ENCODE data around the gene CREB3L1. TPM values are rescaled to one million over a fixed set of nuclear protein-coding genes. Genes with fewer than 3 reads are reported as not detected.

Gene CREB3L1
- total and polyA plus RNA-seq, 2 donors (not counting 3 experiments of a cell fraction or from before 2014, with no cell fraction given) = 0.23 to 0.84 TPM

- H3K9ac ChIP-seq (replicated peaks; ENCODE audit: extremely low read depth, insufficient read depth, low read length) = no peak overlapping the region
- H3K79me2 ChIP-seq (ENCODE audit: control insufficient read depth, insufficient read depth, low read length) = no peaks in the 10 kb centered on the region
- no peak overlapping the region for H3K27ac ChIP-seq (ENCODE audit: insufficient read depth, low read depth, low read length)
- H3K9me3 ChIP-seq (replicated peaks; ENCODE audit: control insufficient read depth, insufficient read depth, low read length) = no peaks in the 10 kb centered on the region
- dilution Hi-C loops (cut with MboI; ENCODE audit: extremely low pct_ligation_motif_present, low sequenced_read_pairs) (no loop called here), intact Hi-C loops (cut with micrococcal nuclease) (no loop called here)
- ChIA-PET CTCF (interaction anchor here (1.0 to 1.4 kb wide), 3 partner anchors 19 to 116 kb away, joined by 3 to 4 read pairs (median 3); no protein-coding TSS in a partner anchor), POLR2A (no interaction called here)
- H2AFZ ChIP-seq (ENCODE audit: low read depth, low read length) = no peak overlapping the region
- peaks cover 19% of the 10 kb centered on the region for H3K4me1 ChIP-seq (ENCODE audit: control insufficient read depth, extremely low read depth, insufficient read depth, low read length)
- no peak for TF ChIP-seq GATA2 (IDR thresholded peaks at IDR 0.05; ENCODE audit: insufficient read depth, insufficient read length, low read depth, low read length)
- no peak for TF ChIP-seq FOS (IDR thresholded peaks at IDR 0.05; ENCODE audit: borderline replicate concordance, insufficient read depth, low read length)
- TF ChIP-seq MAX (IDR thresholded peaks at IDR 0.05; ENCODE audit: insufficient read depth, insufficient read length) = no peak
- TF ChIP-seq JUN (IDR thresholded peaks at IDR 0.05; ENCODE audit: borderline replicate concordance, insufficient read depth, insufficient read length, low read depth) = no peak
- TF ChIP-seq CTCF (IDR thresholded peaks at IDR 0.05; ENCODE audit: extremely low read depth in 1 of 2, insufficient read depth in 1 of 2, low read depth in 1 of 2, low read length in 2 of 2) = no peak
- TF ChIP-seq MYC (IDR thresholded peaks at IDR 0.05; ENCODE audit: low read depth, low read length) = no peak
- TF ChIP-seq POLR2A (IDR thresholded peaks at IDR 0.05; ENCODE audit: low read depth, low read length) = no peak
- TF ChIP-seq POLR2AphosphoS5 (IDR thresholded peaks at IDR 0.05; ENCODE audit: insufficient read depth, low read depth, low read length) = no peak
- no peak for TF ChIP-seq EZH2 (IDR thresholded peaks at IDR 0.05; ENCODE audit: borderline replicate concordance, low read depth, low read length, severe bottlenecking)
- DNase-seq (ENCODE audit: low read depth, low spot score) = no peak
- H3K27me3 ChIP-seq (ENCODE audit: control insufficient read depth in 2 of 2, insufficient read depth in 2 of 2, low read length in 2 of 2) = peaks cover 0 to 8% of the 10 kb centered on the region in 2 experiments
- no TSS peak for BruUV-seq (replicated peaks)
- H3K4me3 ChIP-seq (replicated peaks in 1 of 3; ENCODE audit: insufficient read depth in 1 of 3, low read depth in 1 of 3, low read length in 3 of 3) = no peak overlapping the region
- H3K9me1 ChIP-seq (replicated peaks; ENCODE audit: control insufficient read depth, extremely low read depth, insufficient read depth, low read length) = no peaks in the 10 kb centered on the region
- no peak for FAIRE-seq
- no peak overlapping the region for H3K4me2 ChIP-seq (ENCODE audit: insufficient read depth, low read length)
- H4K20me1 ChIP-seq (replicated peaks; ENCODE audit: control insufficient read depth, extremely low read depth, insufficient read depth, low read length) = no peaks in the 10 kb centered on the region
- H3K36me3 ChIP-seq (ENCODE audit: control insufficient read depth in 2 of 2, extremely low read depth in 1 of 2, insufficient read depth in 2 of 2, low read length in 2 of 2) = no peaks in the 10 kb centered on the region
Measured at GRCh38 chr11:46234311-46234710, 43.2 kb upstream of the CREB3L1 start.

Data from endothelial cell of umbilical vein (primary cell).